Immature natural killer cell (primary cell): ENCODE data around the gene VSTM4. TPM values are rescaled to one million over a fixed set of nuclear protein-coding genes. Genes with fewer than 3 reads are reported as not detected.

Source experiments
- DNase-seq, 3 donors: peaks; one replicate each; pipeline ENCODE4 v3.0.0; 2022; ENCODE audit warnings: mixed read lengths in 1 of 3
- H3K27ac Mint-ChIP-seq, 6 donors: one replicate each; pipeline ENCODE4 v1.8.0; 2020; ENCODE audit warnings: mixed read lengths in 6 of 6, mild to moderate bottlenecking in 5 of 6, inconsistent platforms in 4 of 6, moderate library complexity in 3 of 6
- H3K27me3 Mint-ChIP-seq, 3 donors: one replicate each; pipeline ENCODE4 v1.8.0; 2020 to 2021; ENCODE audit warnings: low read depth in 3 of 3, mild to moderate bottlenecking in 3 of 3, mixed read lengths in 3 of 3, moderate library complexity in 3 of 3, inconsistent platforms in 1 of 3
- H3K36me3 Mint-ChIP-seq, 3 donors: one replicate each; pipeline ENCODE4 v1.8.0; 2020; ENCODE audit warnings: mixed read lengths in 3 of 3, inconsistent platforms in 2 of 3, mild to moderate bottlenecking in 2 of 3
- H3K4me1 Mint-ChIP-seq, 2 donors: one replicate each; pipeline ENCODE4 v1.8.0; 2020; ENCODE audit warnings: inconsistent platforms in 2 of 2, mild to moderate bottlenecking in 2 of 2, mixed read lengths in 2 of 2, moderate library complexity in 1 of 2
- H3K4me3 Mint-ChIP-seq, 5 donors: one replicate each; pipeline ENCODE4 v1.8.0; 2020; ENCODE audit warnings: mild to moderate bottlenecking in 5 of 5, mixed read lengths in 5 of 5, inconsistent platforms in 3 of 5, moderate library complexity in 3 of 5
- H3K9me3 Mint-ChIP-seq, 6 donors: one replicate each; pipeline ENCODE4 v1.8.0; 2020; ENCODE audit warnings: mild to moderate bottlenecking in 6 of 6, mixed read lengths in 6 of 6, inconsistent platforms in 4 of 6, moderate library complexity in 3 of 6
- polyA plus RNA-seq, 3 donors: library from polyadenylated mRNA; unstranded; fragments of 300-500 nt; fragmentation: Illumina TruSeq; gene quantifications; one replicate each; pipeline ENCODE4 v1.2.3, GENCODE V29; 2021

Gene VSTM4
- polyA plus RNA-seq, 3 donors from 2014 or later = 0.03 to 0.12 TPM; not detected in 1

GRCh38 chr10:49058463-49059255 lies 56.7 kb downstream of the VSTM4 start:
- no peak overlapping the region for H3K27ac Mint-ChIP-seq
- DNase-seq = no peak
- H3K4me1 Mint-ChIP-seq = no peaks in the 10 kb centered on the region
- peaks cover 7 to 30% (median 14%) of the 10 kb centered on the region in 6 donors for H3K9me3 Mint-ChIP-seq
- peaks cover 3 to 4% (median 3%) of the 10 kb centered on the region in 3 donors for H3K27me3 Mint-ChIP-seq
- peaks cover 10 to 12% (median 12%) of the 10 kb centered on the region in 3 donors for H3K36me3 Mint-ChIP-seq
- no peak overlapping the region for H3K4me3 Mint-ChIP-seq

GRCh38 chr10:49057231-49057880 lies 58.0 kb downstream of the VSTM4 start:
- DNase-seq = no peak
- H3K4me1 Mint-ChIP-seq = no peaks in the 10 kb centered on the region
- peaks cover 6 to 8% (median 7%) of the 10 kb centered on the region in 3 donors for H3K36me3 Mint-ChIP-seq
- H3K9me3 Mint-ChIP-seq = peaks cover 3 to 24% (median 9%) of the 10 kb centered on the region in 6 donors
- no peak overlapping the region for H3K27ac Mint-ChIP-seq
- H3K4me3 Mint-ChIP-seq = no peak overlapping the region
- peaks cover 0 to 4% (median 3%) of the 10 kb centered on the region in 3 donors for H3K27me3 Mint-ChIP-seq

GRCh38 chr10:49056356-49056755 lies 59.0 kb downstream of the VSTM4 start:
- peaks cover 0 to 2% (median 2%) of the 10 kb centered on the region in 3 donors for H3K36me3 Mint-ChIP-seq
- H3K27me3 Mint-ChIP-seq = peaks cover 0 to 8% (median under 1%) of the 10 kb centered on the region in 3 donors
- peaks cover 0 to 14% (median 4%) of the 10 kb centered on the region in 6 donors for H3K9me3 Mint-ChIP-seq
- H3K27ac Mint-ChIP-seq = no peak overlapping the region
- no peaks in the 10 kb centered on the region for H3K4me1 Mint-ChIP-seq
- no peak for DNase-seq
- H3K4me3 Mint-ChIP-seq = no peak overlapping the region

GRCh38 chr10:49055221-49055849 lies 60.0 kb downstream of the VSTM4 start:
- peaks cover 0 to 5% (median 4%) of the 10 kb centered on the region in 3 donors for H3K27me3 Mint-ChIP-seq
- DNase-seq = no peak
- no peaks in the 10 kb centered on the region for H3K36me3 Mint-ChIP-seq
- no peak overlapping the region for H3K4me3 Mint-ChIP-seq
- H3K27ac Mint-ChIP-seq = no peak overlapping the region
- no peaks in the 10 kb centered on the region for H3K4me1 Mint-ChIP-seq
- H3K9me3 Mint-ChIP-seq = peaks cover 0 to 8% (median 1%) of the 10 kb centered on the region in 6 donors

GRCh38 chr10:49054753-49055152 lies 60.6 kb downstream of the VSTM4 start:
- Mint-ChIP-seq H3K9me3 (peaks cover 0 to 8% (median 0%) of the 10 kb centered on the region in 6 donors), H3K36me3 (no peaks in the 10 kb centered on the region), H3K27me3 (peaks cover 0 to 5% (median 4%) of the 10 kb centered on the region in 3 donors), H3K4me3 (no peak overlapping the region), H3K27ac (no peak overlapping the region), H3K4me1 (no peaks in the 10 kb centered on the region)
- no peak for DNase-seq

GRCh38 chr10:49053998-49054692 lies 61.2 kb downstream of the VSTM4 start:
- Mint-ChIP-seq H3K4me3 (no peak overlapping the region), H3K9me3 (peaks cover 0 to 8% (median 0%) of the 10 kb centered on the region in 6 donors), H3K27me3 (peaks cover 0 to 5% (median 4%) of the 10 kb centered on the region in 3 donors), H3K27ac (no peak overlapping the region), H3K36me3 (no peaks in the 10 kb centered on the region), H3K4me1 (no peaks in the 10 kb centered on the region)
- DNase-seq = no peak

GRCh38 chr10:49053053-49053997 lies 62.0 kb downstream of the VSTM4 start:
- DNase-seq = no peak
- H3K27me3 Mint-ChIP-seq = peaks cover 0 to 5% (median 4%) of the 10 kb centered on the region in 3 donors
- no peak overlapping the region for H3K4me3 Mint-ChIP-seq

GRCh38 chr10:49052069-49052468 lies 63.3 kb downstream of the VSTM4 start:
- Mint-ChIP-seq H3K27me3 (peaks cover 0 to 5% (median 4%) of the 10 kb centered on the region in 3 donors), H3K36me3 (no peaks in the 10 kb centered on the region), H3K4me1 (peaks cover 0 to 6% of the 10 kb centered on the region in 2 donors), H3K4me3 (no peak overlapping the region), H3K27ac (no peak overlapping the region), H3K9me3 (peaks cover 0 to 6% (median 0%) of the 10 kb centered on the region in 6 donors)
- no peak for DNase-seq

More at GRCh38 chr10:49053053-49053997, 62.0 kb downstream of the VSTM4 start:
- Mint-ChIP-seq H3K4me1 (no peaks in the 10 kb centered on the region), H3K27ac (no peak overlapping the region), H3K9me3 (peaks cover 0 to 6% (median 0%) of the 10 kb centered on the region in 6 donors), H3K36me3 (no peaks in the 10 kb centered on the region)

GRCh38 chr10:49050906-49051305 lies 64.4 kb downstream of the VSTM4 start:
- Mint-ChIP-seq H3K36me3 (no peaks in the 10 kb centered on the region), H3K9me3 (peaks cover 0 to 3% (median 0%) of the 10 kb centered on the region in 6 donors), H3K4me1 (peaks cover 4 to 15% of the 10 kb centered on the region in 2 donors), H3K27me3 (peaks cover 0 to 9% (median 4%) of the 10 kb centered on the region in 3 donors), H3K4me3 (no peak overlapping the region), H3K27ac (no peak overlapping the region)
- no peak for DNase-seq

- Mint-ChIP-seq H3K36me3 (no peaks in the 10 kb centered on the region), H3K27ac (no peak overlapping the region), H3K4me1 (peaks cover 10 to 20% of the 10 kb centered on the region in 2 donors), H3K9me3 (peaks cover 0 to 3% (median 0%) of the 10 kb centered on the region in 6 donors), H3K27me3 (peaks cover 0 to 12% (median 4%) of the 10 kb centered on the region in 3 donors), H3K4me3 (no peak overlapping the region)
- DNase-seq = no peak
These were observed 65.0 kb downstream of the VSTM4 start for GRCh38 chr10:49050366-49050765.

GRCh38 chr10:49049660-49050059 lies 65.7 kb downstream of the VSTM4 start:
- H3K36me3 Mint-ChIP-seq = no peaks in the 10 kb centered on the region
- no peak for DNase-seq
- peaks cover 0 to 10% (median 4%) of the 10 kb centered on the region in 3 donors for H3K27me3 Mint-ChIP-seq
- H3K9me3 Mint-ChIP-seq = peaks cover 0 to 3% (median 0%) of the 10 kb centered on the region in 6 donors
- H3K27ac Mint-ChIP-seq = no peak overlapping the region
- peaks cover 10 to 23% of the 10 kb centered on the region in 2 donors for H3K4me1 Mint-ChIP-seq
- H3K4me3 Mint-ChIP-seq = no peak overlapping the region

- peaks cover 10 to 23% of the 10 kb centered on the region in 2 donors for H3K4me1 Mint-ChIP-seq
- H3K9me3 Mint-ChIP-seq = peaks cover 0 to 3% (median 0%) of the 10 kb centered on the region in 6 donors
- no peaks in the 10 kb centered on the region for H3K36me3 Mint-ChIP-seq
- H3K27me3 Mint-ChIP-seq = peaks cover 0 to 11% (median 4%) of the 10 kb centered on the region in 3 donors
- H3K4me3 Mint-ChIP-seq = no peak overlapping the region
- no peak overlapping the region for H3K27ac Mint-ChIP-seq
- DNase-seq = no peak
These were observed 68.1 kb downstream of the VSTM4 start for GRCh38 chr10:49047128-49047639.
